Inflammatory macrophage (primary cell): Measurements from ENCODE around the gene LILRB3.

Source experiments
- DNase-seq, 2 donors: peaks; one replicate each; pipeline ENCODE4 v3.0.0-alpha.2; 2020 to 2022
- total RNA-seq, 18 experiments: gene quantifications; one replicate each; lab custom pipeline; 2026; ENCODE audit warnings: mixed read lengths in 6 of 18, inconsistent platforms in 2 of 18; lab: John Stamatoyannopoulos, UW

LILRB3 gene
- 35.4 to 171 (median 74.1) reads per million in 18 experiments for total RNA-seq

GRCh38 chr19:54222474-54223276 is at the start of gene LILRB3:
Gene LILRB3, minus strand, starts transcription at chr19:54223007. Its CDS starts 31 bp downstream, at chr19:54222976.
- peak in 1 of 2 donors; percentile 66 for DNase-seq

GRCh38 chr19:54272181-54272580 is 49.4 kb upstream of the LILRB3 start:
- DNase-seq: peak; percentile 17 to 43

- DNase-seq: peak; percentile 49 to 58
These were observed 48.8 kb upstream of the LILRB3 start for GRCh38 chr19:54271587-54271986.

- DNase-seq: peak; percentile 90 to 94
These were observed 48.3 kb upstream of the LILRB3 start for GRCh38 chr19:54271106-54271505.

GRCh38 chr19:54268936-54269335 is 46.1 kb upstream of the LILRB3 start:
- peak; percentile 50 to 87 for DNase-seq

- DNase-seq: peak; percentile 70 to 73
These were observed 43.3 kb upstream of the LILRB3 start for GRCh38 chr19:54266133-54266532.

- DNase-seq: no peak
These were observed 39.7 kb upstream of the LILRB3 start for GRCh38 chr19:54262470-54262869.

- DNase-seq: no peak
These were observed 39.3 kb upstream of the LILRB3 start for GRCh38 chr19:54262066-54262465.

GRCh38 chr19:54257116-54257480 is 34.3 kb upstream of the LILRB3 start, which contains the start of gene LILRB5:
Gene LILRB5, minus strand, starts transcription at chr19:54257273. Its CDS starts 80 bp downstream, at chr19:54257193.
- no peak for DNase-seq

- DNase-seq: no peak
These were observed 33.7 kb upstream of the LILRB3 start for GRCh38 chr19:54256250-54257115.

- no peak for DNase-seq
These were observed 32.4 kb upstream of the LILRB3 start for GRCh38 chr19:54255105-54255775.

- no peak for DNase-seq
These were observed 31.5 kb upstream of the LILRB3 start for GRCh38 chr19:54254195-54254906.

GRCh38 chr19:54253331-54254194 is 30.8 kb upstream of the LILRB3 start:
- DNase-seq: no peak

- no peak for DNase-seq
These were observed 30.0 kb upstream of the LILRB3 start for GRCh38 chr19:54252845-54253244.

- DNase-seq: no peak
These were observed 29.4 kb upstream of the LILRB3 start for GRCh38 chr19:54252243-54252642.

- DNase-seq: peak; percentile 90 to 92
These were observed 25.3 kb upstream of the LILRB3 start for GRCh38 chr19:54248016-54248601.

- no peak for DNase-seq
These were observed 24.5 kb upstream of the LILRB3 start for GRCh38 chr19:54247106-54247930.

- DNase-seq: no peak
These were observed 23.1 kb upstream of the LILRB3 start for GRCh38 chr19:54245936-54246335.

- DNase-seq: peak in 1 of 2 donors; percentile 42
These were observed 21.0 kb upstream of the LILRB3 start for GRCh38 chr19:54243809-54244208.

GRCh38 chr19:54242646-54243045 is 19.8 kb upstream of the LILRB3 start, which contains the start of gene LILRA6:
Gene LILRA6, minus strand, starts transcription at chr19:54242790.
- peak; percentile 52 to 66 for DNase-seq
